A673 (cell line): Measurements from ENCODE around the gene PTGIS.

ENCODE experiments used
- EZH2 ChIP-seq: fragments of 200-600 bp; sonication (generic); IDR thresholded peaks from 2 replicates; pipeline ENCODE4 v1.6.1; 2017; ENCODE audit warnings: borderline replicate concordance, low read depth, mild to moderate bottlenecking, mixed read lengths, antibody characterized with exemption, low read length; ENCODE audit not compliant: poor library complexity, severe bottlenecking
- TF ChIP-seq, protein P1 (sequence below): fragments of 300-800, 200-600 bp; sonication (generic); conservative IDR thresholded peaks from 2 replicates; pipeline ENCODE4 v1.5.1; 2017; ENCODE audit warnings: low read depth, mild to moderate bottlenecking, antibody characterized with exemption, low read length, moderate library complexity, mixed read lengths

DNA sequence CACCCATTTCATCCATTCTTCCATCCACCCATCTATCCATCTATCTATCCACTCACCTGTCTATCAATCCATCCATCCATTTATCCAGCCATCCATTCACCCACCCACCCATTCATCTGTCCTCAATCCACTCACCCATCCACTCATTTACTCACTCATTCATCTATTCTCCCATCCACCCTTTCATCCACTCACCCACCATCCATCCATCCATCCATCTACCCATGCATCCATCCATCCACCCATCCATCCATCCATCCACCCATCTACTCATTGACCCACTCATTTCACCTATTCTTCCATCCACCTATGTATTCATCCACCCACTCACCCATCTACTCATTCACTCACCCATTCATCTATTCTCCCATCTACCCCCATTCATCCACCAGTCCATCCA is 24.2 kb upstream of the PTGIS start:
- TF ChIP-seq, protein P1, sequence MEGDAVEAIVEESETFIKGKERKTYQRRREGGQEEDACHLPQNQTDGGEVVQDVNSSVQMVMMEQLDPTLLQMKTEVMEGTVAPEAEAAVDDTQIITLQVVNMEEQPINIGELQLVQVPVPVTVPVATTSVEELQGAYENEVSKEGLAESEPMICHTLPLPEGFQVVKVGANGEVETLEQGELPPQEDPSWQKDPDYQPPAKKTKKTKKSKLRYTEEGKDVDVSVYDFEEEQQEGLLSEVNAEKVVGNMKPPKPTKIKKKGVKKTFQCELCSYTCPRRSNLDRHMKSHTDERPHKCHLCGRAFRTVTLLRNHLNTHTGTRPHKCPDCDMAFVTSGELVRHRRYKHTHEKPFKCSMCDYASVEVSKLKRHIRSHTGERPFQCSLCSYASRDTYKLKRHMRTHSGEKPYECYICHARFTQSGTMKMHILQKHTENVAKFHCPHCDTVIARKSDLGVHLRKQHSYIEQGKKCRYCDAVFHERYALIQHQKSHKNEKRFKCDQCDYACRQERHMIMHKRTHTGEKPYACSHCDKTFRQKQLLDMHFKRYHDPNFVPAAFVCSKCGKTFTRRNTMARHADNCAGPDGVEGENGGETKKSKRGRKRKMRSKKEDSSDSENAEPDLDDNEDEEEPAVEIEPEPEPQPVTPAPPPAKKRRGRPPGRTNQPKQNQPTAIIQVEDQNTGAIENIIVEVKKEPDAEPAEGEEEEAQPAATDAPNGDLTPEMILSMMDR: no peak
- no peak for TF ChIP-seq EZH2
